ENCODE measurements around the gene SUPT4H1. TPM values are rescaled to one million over a fixed set of nuclear protein-coding genes. Genes with fewer than 3 reads are reported as not detected.

SUPT4H1 gene
- polyA plus RNA-seq, 1 donor = 94.6 TPM

- H3K4me1 ChIP-seq (ENCODE audit: control insufficient read depth, insufficient read depth, low read length) = peaks cover 83% of the 10 kb centered on the region
- no peak overlapping the region for H3K4me3 ChIP-seq (ENCODE audit: low read length)
- H3K9me3 ChIP-seq (ENCODE audit: control insufficient read depth, low read depth, low read length) = no peaks in the 10 kb centered on the region
- peak overlapping the region; percentile 91 for H3K27ac ChIP-seq (ENCODE audit: low read length)
- DNase-seq = peak; percentile 72 to 88
- H3K36me3 ChIP-seq (ENCODE audit: control insufficient read depth, insufficient read depth, low read length) = no peaks in the 10 kb centered on the region
- 0% methylated on average over 2 of the region's 3 CpGs for WGBS (ENCODE audit: insufficient coverage, low lambda C conversion rate)
- H3K27me3 ChIP-seq (ENCODE audit: control insufficient read depth, insufficient read depth, low read length) = no peaks in the 10 kb centered on the region
Observed at GRCh38 chr17:58381124-58382035, 29.4 kb upstream of the SUPT4H1 start.

DNA sequence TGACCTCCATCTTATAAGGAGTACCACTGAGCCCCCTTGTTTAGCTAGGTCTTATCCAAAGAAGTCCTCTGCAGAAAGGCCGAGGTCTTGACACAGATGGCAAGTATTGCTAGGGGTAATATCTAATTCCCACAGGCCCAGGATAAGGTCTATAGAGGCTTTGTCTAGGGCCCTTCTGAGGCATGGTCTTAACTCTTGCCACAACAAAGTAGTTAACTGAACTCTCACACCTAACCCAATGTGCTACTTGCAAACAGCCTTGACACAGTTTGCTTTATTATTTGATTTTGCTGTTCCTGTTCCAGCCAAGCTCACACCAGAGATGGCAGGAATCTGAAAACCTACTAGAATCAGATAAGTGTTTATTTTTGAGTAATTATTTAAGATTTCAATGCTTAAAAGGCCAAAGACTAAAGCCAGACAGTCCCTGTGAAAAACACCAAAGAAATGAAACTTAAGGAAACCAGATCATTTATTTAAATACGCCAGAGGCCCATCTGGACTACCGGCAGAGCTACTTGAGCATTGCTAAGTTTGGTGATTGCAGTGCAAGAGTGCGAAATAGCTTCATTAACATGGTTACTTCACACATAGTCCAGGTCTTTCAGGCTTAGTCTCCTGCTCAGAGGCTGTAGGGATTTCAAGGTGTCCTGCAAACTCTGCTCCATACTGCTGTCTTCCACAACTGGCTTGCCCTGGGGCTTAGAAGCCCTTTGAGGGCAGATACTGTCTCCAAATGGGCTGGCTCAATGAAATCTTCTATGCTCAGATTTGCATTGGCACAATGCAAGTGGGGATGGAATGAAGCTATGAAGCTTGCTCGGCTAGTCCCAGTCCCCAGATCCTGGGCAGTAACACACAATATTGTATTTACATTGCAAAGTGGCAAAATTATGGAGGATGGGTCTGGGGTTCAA lies 28.5 kb upstream of the SUPT4H1 start:
- H3K36me3 ChIP-seq (ENCODE audit: control insufficient read depth, insufficient read depth, low read length) = no peaks in the 10 kb centered on the region
- H3K9me3 ChIP-seq (ENCODE audit: control insufficient read depth, low read depth, low read length) = no peaks in the 10 kb centered on the region
- DNase-seq = no peak
- no peaks in the 10 kb centered on the region for H3K27me3 ChIP-seq (ENCODE audit: control insufficient read depth, insufficient read depth, low read length)
- H3K27ac ChIP-seq (ENCODE audit: low read length) = peak overlapping the region; percentile 91
- H3K4me3 ChIP-seq (ENCODE audit: low read length) = no peak overlapping the region
- WGBS (ENCODE audit: insufficient coverage, low lambda C conversion rate) = no CpG with 5 or more reads among the region's 5 CpGs
- peaks cover 91% of the 10 kb centered on the region for H3K4me1 ChIP-seq (ENCODE audit: control insufficient read depth, insufficient read depth, low read length)

DNA sequence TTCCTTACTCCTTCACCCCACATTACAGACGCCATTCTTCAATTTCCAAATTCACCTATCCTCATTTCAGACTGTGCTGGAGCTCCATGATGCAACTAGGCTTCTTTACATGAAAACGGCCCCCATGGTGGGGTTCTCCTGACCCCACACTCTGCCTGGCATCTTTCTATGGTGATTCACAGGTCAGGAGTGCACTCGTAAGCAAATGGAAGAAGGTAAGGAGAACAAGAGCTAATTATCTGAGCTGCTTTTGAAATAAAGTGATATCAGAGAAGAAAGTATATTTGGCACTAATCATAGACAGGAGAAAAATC lies 27.5 kb upstream of the SUPT4H1 start:
- Histone ChIP-seq H3K27me3 (ENCODE audit: control insufficient read depth, insufficient read depth, low read length) (no peaks in the 10 kb centered on the region), H3K36me3 (ENCODE audit: control insufficient read depth, insufficient read depth, low read length) (no peaks in the 10 kb centered on the region), H3K4me1 (ENCODE audit: control insufficient read depth, insufficient read depth, low read length) (peaks cover 92% of the 10 kb centered on the region), H3K27ac (ENCODE audit: low read length) (peak overlapping the region; percentile 1), H3K4me3 (ENCODE audit: low read length) (no peak overlapping the region), H3K9me3 (ENCODE audit: control insufficient read depth, low read depth, low read length) (no peaks in the 10 kb centered on the region)
- DNase-seq = no peak
- 83% methylated on average over 2 of the region's 3 CpGs for WGBS (ENCODE audit: insufficient coverage, low lambda C conversion rate)

DNA sequence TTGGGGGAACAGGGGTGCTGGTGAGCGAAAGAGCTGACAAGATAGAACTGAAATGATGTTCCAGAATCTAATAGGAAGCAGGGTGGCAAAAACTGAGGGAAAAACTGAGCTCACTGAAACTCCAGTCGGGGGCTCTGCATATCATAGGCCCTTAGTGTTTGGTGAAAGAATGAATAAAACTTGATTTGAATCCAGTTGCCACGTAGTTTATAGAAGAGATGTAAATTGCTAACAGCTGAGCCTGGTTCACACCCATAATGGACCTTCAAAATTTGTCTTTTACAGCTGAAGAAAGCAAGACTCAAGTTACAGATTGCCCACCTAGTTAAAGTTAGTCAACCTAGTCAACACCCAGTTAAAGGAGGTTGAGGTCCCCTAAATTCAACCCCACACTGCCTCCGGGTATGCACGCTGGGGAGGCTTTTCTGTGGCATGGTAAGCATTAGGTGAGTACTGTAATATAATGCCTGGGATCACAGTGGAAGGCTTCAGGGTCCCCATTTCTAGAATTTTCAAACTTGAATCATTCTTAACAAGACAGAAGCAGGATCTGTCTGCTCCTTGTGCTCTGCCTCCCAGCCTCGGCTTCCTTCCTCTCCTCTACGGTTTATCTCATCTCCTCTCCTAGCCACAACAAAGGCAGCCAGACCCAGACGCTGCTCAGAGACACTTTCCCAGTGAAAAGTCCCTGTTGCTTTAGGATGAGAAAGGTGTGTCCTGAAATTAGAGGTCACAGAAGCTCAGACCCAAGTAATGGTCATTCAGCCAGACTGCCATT lies 26.9 kb upstream of the SUPT4H1 start:
- H3K4me1 ChIP-seq (ENCODE audit: control insufficient read depth, insufficient read depth, low read length) = peaks cover 87% of the 10 kb centered on the region
- H3K27me3 ChIP-seq (ENCODE audit: control insufficient read depth, insufficient read depth, low read length) = no peaks in the 10 kb centered on the region
- no peaks in the 10 kb centered on the region for H3K9me3 ChIP-seq (ENCODE audit: control insufficient read depth, low read depth, low read length)
- peak overlapping the region; percentile 1 for H3K27ac ChIP-seq (ENCODE audit: low read length)
- DNase-seq = no peak
- H3K4me3 ChIP-seq (ENCODE audit: low read length) = no peak overlapping the region
- no peaks in the 10 kb centered on the region for H3K36me3 ChIP-seq (ENCODE audit: control insufficient read depth, insufficient read depth, low read length)
- WGBS (ENCODE audit: insufficient coverage, low lambda C conversion rate) = no CpG with 5 or more reads among the region's 8 CpGs

- peaks cover 75% of the 10 kb centered on the region for H3K4me1 ChIP-seq (ENCODE audit: control insufficient read depth, insufficient read depth, low read length)
- no peaks in the 10 kb centered on the region for H3K9me3 ChIP-seq (ENCODE audit: control insufficient read depth, low read depth, low read length)
- H3K36me3 ChIP-seq (ENCODE audit: control insufficient read depth, insufficient read depth, low read length) = no peaks in the 10 kb centered on the region
- DNase-seq = peak in 1 of 2 donors; percentile 82
- no peaks in the 10 kb centered on the region for H3K27me3 ChIP-seq (ENCODE audit: control insufficient read depth, insufficient read depth, low read length)
- peak overlapping the region; percentile 48 for H3K27ac ChIP-seq (ENCODE audit: low read length)
- WGBS (ENCODE audit: insufficient coverage, low lambda C conversion rate) = no CpG with 5 or more reads among the region's 5 CpGs
- no peak overlapping the region for H3K4me3 ChIP-seq (ENCODE audit: low read length)
Observed at GRCh38 chr17:58377661-58378060, 25.7 kb upstream of the SUPT4H1 start.

GRCh38 chr17:58377093-58377601 lies 25.1 kb upstream of the SUPT4H1 start:
- Histone ChIP-seq H3K4me3 (ENCODE audit: low read length) (no peak overlapping the region), H3K27ac (ENCODE audit: low read length) (peak overlapping the region; percentile 81), H3K27me3 (ENCODE audit: control insufficient read depth, insufficient read depth, low read length) (no peaks in the 10 kb centered on the region), H3K9me3 (ENCODE audit: control insufficient read depth, low read depth, low read length) (no peaks in the 10 kb centered on the region), H3K4me1 (ENCODE audit: control insufficient read depth, insufficient read depth, low read length) (peaks cover 74% of the 10 kb centered on the region), H3K36me3 (ENCODE audit: control insufficient read depth, insufficient read depth, low read length) (peaks cover 5% of the 10 kb centered on the region)
- no CpG with 5 or more reads among the region's 3 CpGs for WGBS (ENCODE audit: insufficient coverage, low lambda C conversion rate)
- peak; percentile 86 to 94 for DNase-seq

DNA sequence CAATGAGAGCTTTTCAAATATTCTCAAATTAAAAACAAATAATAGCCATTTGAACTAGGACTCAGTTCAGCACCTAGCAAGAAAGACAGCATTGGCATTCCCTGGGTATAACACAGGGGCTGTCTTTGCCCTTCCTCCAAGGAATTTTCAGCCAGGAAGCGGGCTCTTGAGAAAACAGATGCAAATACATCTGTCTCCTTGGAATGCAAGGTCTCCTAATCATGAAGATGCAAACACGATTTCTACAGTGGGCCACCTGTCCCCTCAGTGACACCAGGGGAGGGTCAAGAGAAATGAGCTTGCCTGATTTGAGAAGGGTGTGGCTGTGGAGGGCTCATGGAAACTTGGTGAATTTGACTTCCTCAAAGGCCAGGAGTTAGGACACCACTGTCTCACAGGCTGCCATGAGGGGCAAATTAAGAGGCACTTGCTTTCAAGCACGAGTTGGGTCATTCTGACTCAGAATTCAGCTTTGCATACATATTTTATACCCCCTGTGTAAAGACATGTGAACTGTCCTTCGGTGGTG lies 24.5 kb upstream of the SUPT4H1 start:
- DNase-seq = no peak
- Histone ChIP-seq H3K36me3 (ENCODE audit: control insufficient read depth, insufficient read depth, low read length) (peaks cover 6% of the 10 kb centered on the region), H3K9me3 (ENCODE audit: control insufficient read depth, low read depth, low read length) (no peaks in the 10 kb centered on the region), H3K4me3 (ENCODE audit: low read length) (no peak overlapping the region), H3K27me3 (ENCODE audit: control insufficient read depth, insufficient read depth, low read length) (no peaks in the 10 kb centered on the region), H3K27ac (ENCODE audit: low read length) (peak overlapping the region; percentile 81), H3K4me1 (ENCODE audit: control insufficient read depth, insufficient read depth, low read length) (peaks cover 73% of the 10 kb centered on the region)
- 100% methylated on average over 1 of the region's 4 CpGs for WGBS (ENCODE audit: insufficient coverage, low lambda C conversion rate)

GRCh38 chr17:58375811-58376210 lies 23.8 kb upstream of the SUPT4H1 start:
- H3K27ac ChIP-seq (ENCODE audit: low read length) = peak overlapping the region; percentile 81
- H3K27me3 ChIP-seq (ENCODE audit: control insufficient read depth, insufficient read depth, low read length) = no peaks in the 10 kb centered on the region
- peak in 1 of 2 donors; percentile 63 for DNase-seq
- H3K36me3 ChIP-seq (ENCODE audit: control insufficient read depth, insufficient read depth, low read length) = peaks cover 9% of the 10 kb centered on the region
- no peak overlapping the region for H3K4me3 ChIP-seq (ENCODE audit: low read length)
- peaks cover 72% of the 10 kb centered on the region for H3K4me1 ChIP-seq (ENCODE audit: control insufficient read depth, insufficient read depth, low read length)
- WGBS (ENCODE audit: insufficient coverage, low lambda C conversion rate) = no CpG with 5 or more reads among the region's 2 CpGs
- no peaks in the 10 kb centered on the region for H3K9me3 ChIP-seq (ENCODE audit: control insufficient read depth, low read depth, low read length)

DNA sequence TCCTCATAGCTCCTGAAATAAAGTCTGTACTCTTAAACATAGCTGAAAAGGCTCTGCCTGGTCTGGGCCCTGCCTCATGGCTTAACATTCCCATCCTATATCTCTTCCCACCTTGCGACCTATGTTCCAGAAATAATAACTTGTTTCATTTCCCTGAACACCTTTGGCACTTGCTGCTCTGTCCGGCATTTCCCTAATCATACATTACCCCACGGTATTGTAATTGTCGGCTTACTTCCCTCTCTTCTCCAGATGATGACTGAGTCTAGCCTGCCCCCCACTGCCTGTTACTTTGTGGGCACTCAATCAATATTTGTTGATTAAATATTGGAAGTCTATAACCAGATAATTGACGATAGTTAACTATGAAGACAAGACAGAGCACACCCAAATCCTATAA lies 23.3 kb upstream of the SUPT4H1 start:
- H3K9me3 ChIP-seq (ENCODE audit: control insufficient read depth, low read depth, low read length) = no peaks in the 10 kb centered on the region
- WGBS (ENCODE audit: insufficient coverage, low lambda C conversion rate) = 50% methylated on average over 1 of the region's 5 CpGs
- DNase-seq = peak in 1 of 2 donors; percentile 66
- H3K36me3 ChIP-seq (ENCODE audit: control insufficient read depth, insufficient read depth, low read length) = peaks cover 15% of the 10 kb centered on the region
- peaks cover 72% of the 10 kb centered on the region for H3K4me1 ChIP-seq (ENCODE audit: control insufficient read depth, insufficient read depth, low read length)
- H3K27ac ChIP-seq (ENCODE audit: low read length) = peak overlapping the region; percentile 81
- no peak overlapping the region for H3K4me3 ChIP-seq (ENCODE audit: low read length)
- H3K27me3 ChIP-seq (ENCODE audit: control insufficient read depth, insufficient read depth, low read length) = no peaks in the 10 kb centered on the region

All from large intestine (tissue), 3 donors.